ENCODE results near the gene AKR1C2.
"Not testable (repeated sequence)": the region's sequence is repeated elsewhere in the genome, so short reads cannot be mapped to it uniquely, and the experiment has no call there.

AKR1C2 gene

GRCh38 chr10:5023177-5023805 is 19.6 kb upstream of the AKR1C2 start:
- peak; percentile 8 for DNase-seq

- not testable (repeated sequence) for DNase-seq
Observed at GRCh38 chr10:5021624-5022290, 18.1 kb upstream of the AKR1C2 start.

GRCh38 chr10:5019770-5020612 is 16.3 kb upstream of the AKR1C2 start:
- DNase-seq: peak; percentile 90

- DNase-seq: peak; percentile 59
Observed at GRCh38 chr10:5018671-5019277, 15.1 kb upstream of the AKR1C2 start.

- no peak for DNase-seq
Observed at GRCh38 chr10:5018134-5018533, 14.5 kb upstream of the AKR1C2 start.

- DNase-seq: peak; percentile 35
Observed at GRCh38 chr10:5014936-5015335, 11.3 kb upstream of the AKR1C2 start.

GRCh38 chr10:5014200-5014910 is 10.7 kb upstream of the AKR1C2 start:
- DNase-seq: not testable (repeated sequence)

- DNase-seq: no peak
Observed at GRCh38 chr10:5013385-5013784, 9.7 kb upstream of the AKR1C2 start.

GRCh38 chr10:5012595-5012994 is 8.9 kb upstream of the AKR1C2 start:
- no peak for DNase-seq

GRCh38 chr10:5011392-5011791 is 7.7 kb upstream of the AKR1C2 start:
- DNase-seq: not testable (repeated sequence)

GRCh38 chr10:5010043-5010442 is 6.4 kb upstream of the AKR1C2 start:
- DNase-seq: not testable (repeated sequence)

- not testable (repeated sequence) for DNase-seq
Observed at GRCh38 chr10:5008857-5009548, 5.3 kb upstream of the AKR1C2 start.

GRCh38 chr10:5004501-5004900 is 844 bp upstream of the AKR1C2 start:
- not testable (repeated sequence) for DNase-seq

- DNase-seq: not testable (repeated sequence)
Observed at GRCh38 chr10:5004030-5004385, 351 bp upstream of the AKR1C2 start.

GRCh38 chr10:5002013-5002727 is 1.5 kb downstream of the AKR1C2 start:
- DNase-seq: no peak

GRCh38 chr10:4998671-4999070 is 5.0 kb downstream of the AKR1C2 start:
- no peak for DNase-seq

- DNase-seq: not testable (repeated sequence)
Observed at GRCh38 chr10:4994260-4994659, 9.4 kb downstream of the AKR1C2 start.

GRCh38 chr10:4992564-4992963 is 11.1 kb downstream of the AKR1C2 start:
- DNase-seq: not testable (repeated sequence)

- DNase-seq: not testable (repeated sequence)
Observed at GRCh38 chr10:4991463-4991862, 12.2 kb downstream of the AKR1C2 start.

- no peak for DNase-seq
Observed at GRCh38 chr10:4990217-4990616, 13.4 kb downstream of the AKR1C2 start.

- not testable (repeated sequence) for DNase-seq
Observed at GRCh38 chr10:4988000-4988641, 15.5 kb downstream of the AKR1C2 start.

Data from RPMI8226 (cell line).